Heart left ventricle (tissue), 13 donors: ENCODE results near the gene SEMA4D.

Source experiments
- POLR2A ChIP-seq, 2 donors: fragments of 450-650 bp; IDR thresholded peaks; one replicate each; pipeline ENCODE4 v1.6.1; 2017; ENCODE audit warnings: antibody characterized with exemption in 2 of 2, mild to moderate bottlenecking in 2 of 2, moderate library complexity in 2 of 2
- TF ChIP-seq, protein P1 (sequence below), 12 donors: fragments of 200-600 bp; sonication (generic) in 4 of 12; IDR thresholded peaks; one replicate each; pipeline versions ENCODE4 v1.5.0 to v1.8.0; 2018 to 2022; ENCODE audit warnings: antibody characterized with exemption in 12 of 12, mild to moderate bottlenecking in 5 of 12
- donor health status: ischemic (EF 13 %, LVEDD 7.1; RV severe dilation, severe dysfunction).
- donor health status: DM: no; HTN: yes; CAD: no.
- donor health status: DM: no; HTN: no; CAD: no.
- donor health status: ischemic (EF 25% LVEDD 6.9; RV normal size, moderate dysfunction).
- donor health status: ischemic (EF 25% LVEDD 5.7; RV mildly dilated, moderate dysfunction).
- donor health status: ischemic (EF 35%, LVEDD 5.7; RV mildly dilated, moderate dysfunction).
- donor health status: nonischemic (EF 11% LVEDD 7.7; RV severe dilation, severe dysfunction).
- donor health status: DM: yes; HTN: yes; CAD: no.
- donor health status: PGD.
- donor health status: ischemic (EF 29% LVEDD 5.4; RV normal size, mild dysfunction).
- donor health status: nonischemic (EF 23%, LVEDD 6.1; RV moderate dilation, normal function).

DNA sequence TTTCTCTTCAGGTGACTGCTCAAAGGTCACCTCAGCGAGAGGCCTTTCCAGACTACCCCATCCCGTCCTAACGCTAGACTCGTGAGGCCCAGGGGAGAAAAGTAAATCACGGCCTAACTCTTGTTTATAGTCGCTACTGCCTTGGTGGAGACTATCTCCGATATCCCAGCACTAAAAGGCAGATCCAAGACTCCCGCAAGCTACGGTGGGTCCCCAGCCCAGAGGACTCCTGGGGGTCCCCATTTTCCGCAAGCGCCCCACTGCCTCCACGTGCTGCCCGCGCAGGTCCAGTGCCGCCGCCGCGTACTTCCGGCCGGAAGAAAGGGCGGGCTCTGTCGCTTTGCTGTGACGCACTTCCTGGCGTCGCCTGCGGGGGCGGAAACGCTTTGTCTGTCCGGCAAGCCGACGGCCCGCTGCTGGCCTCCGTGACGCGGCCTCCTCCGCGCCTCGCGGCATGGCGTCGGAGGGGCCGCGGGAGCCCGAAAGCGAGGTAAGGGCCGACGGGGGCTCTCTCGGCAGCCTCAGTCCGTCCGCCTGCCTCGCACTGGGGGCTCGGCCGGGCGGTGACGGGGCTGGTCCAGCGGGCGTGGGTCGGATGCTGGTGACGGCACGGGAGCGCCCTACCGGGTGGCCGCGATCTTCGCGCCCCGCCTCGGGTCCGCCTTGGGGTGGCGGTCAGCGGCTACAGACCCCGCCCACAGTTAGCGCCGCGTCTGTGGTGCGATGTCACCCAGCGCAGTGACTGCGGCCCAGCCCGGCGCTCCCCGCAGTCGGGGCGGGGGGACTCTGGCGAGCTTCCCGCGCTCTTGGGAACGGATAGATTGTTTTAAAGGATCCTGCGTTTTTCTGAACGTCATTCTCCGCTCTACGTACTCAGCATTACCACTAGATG lies 179.5 kb downstream of the SEMA4D start, which contains the start of gene SECISBP2:
- TF ChIP-seq POLR2A (IDR thresholded peaks at IDR 0.05) = peak; percentile 64 to 93
- TF ChIP-seq, protein P1, sequence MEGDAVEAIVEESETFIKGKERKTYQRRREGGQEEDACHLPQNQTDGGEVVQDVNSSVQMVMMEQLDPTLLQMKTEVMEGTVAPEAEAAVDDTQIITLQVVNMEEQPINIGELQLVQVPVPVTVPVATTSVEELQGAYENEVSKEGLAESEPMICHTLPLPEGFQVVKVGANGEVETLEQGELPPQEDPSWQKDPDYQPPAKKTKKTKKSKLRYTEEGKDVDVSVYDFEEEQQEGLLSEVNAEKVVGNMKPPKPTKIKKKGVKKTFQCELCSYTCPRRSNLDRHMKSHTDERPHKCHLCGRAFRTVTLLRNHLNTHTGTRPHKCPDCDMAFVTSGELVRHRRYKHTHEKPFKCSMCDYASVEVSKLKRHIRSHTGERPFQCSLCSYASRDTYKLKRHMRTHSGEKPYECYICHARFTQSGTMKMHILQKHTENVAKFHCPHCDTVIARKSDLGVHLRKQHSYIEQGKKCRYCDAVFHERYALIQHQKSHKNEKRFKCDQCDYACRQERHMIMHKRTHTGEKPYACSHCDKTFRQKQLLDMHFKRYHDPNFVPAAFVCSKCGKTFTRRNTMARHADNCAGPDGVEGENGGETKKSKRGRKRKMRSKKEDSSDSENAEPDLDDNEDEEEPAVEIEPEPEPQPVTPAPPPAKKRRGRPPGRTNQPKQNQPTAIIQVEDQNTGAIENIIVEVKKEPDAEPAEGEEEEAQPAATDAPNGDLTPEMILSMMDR (IDR thresholded peaks at IDR 0.05) = peak in 10 of 12 donors; percentile 68 to 95 (median 80)
